GM18498 (cell line): Measurements from ENCODE around the gene SRPRB.

Experiments
- ATAC-seq: cut with Tn5 transposase; IDR thresholded peaks from one replicate; pipeline ENCODE4 v1.9.1; 2021; ENCODE audit warnings: mild to moderate bottlenecking, moderate library complexity; ENCODE audit not compliant: unreplicated experiment

The SRPRB gene

DNA sequence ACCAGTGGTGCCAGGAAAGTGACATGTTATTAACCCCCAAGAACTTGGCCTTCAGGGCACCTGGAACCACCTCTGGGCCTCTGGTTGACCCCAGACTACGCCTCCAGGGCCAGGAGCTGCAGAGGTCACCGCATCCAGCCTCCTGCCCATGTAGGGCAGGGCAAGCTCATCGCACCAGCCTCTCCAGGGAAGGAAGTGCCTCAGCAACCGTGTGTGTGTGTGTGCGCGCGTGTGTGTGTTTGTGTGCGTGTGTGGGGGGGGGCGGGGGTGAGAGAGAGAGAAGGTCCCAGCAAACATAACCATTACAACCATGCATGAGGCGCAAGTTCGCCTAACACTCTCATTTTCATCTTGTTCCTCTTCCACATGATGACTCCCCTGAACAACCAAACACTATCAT is 58.3 kb downstream of the SRPRB start:
- ATAC-seq, result no peak

DNA sequence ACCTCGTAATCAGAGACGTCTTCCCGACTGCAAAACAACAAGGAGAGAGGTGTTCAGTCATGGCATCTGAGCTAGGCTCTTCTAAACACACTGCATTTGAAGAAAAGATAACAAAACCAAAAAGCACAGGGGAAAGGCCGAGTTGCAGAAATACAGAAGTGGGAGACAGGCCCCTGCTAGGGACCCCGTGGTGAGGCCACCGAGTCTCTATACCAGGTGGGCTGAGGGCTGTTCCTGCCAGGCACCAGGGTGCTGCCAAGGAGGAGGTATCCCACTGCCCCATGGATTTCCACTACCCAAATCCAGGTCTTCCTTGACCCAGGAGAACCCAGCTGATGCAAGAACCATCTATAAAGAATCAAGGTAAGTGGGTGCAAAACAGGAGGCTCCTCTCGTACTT is 59.0 kb downstream of the SRPRB start:
- no peak for ATAC-seq

DNA sequence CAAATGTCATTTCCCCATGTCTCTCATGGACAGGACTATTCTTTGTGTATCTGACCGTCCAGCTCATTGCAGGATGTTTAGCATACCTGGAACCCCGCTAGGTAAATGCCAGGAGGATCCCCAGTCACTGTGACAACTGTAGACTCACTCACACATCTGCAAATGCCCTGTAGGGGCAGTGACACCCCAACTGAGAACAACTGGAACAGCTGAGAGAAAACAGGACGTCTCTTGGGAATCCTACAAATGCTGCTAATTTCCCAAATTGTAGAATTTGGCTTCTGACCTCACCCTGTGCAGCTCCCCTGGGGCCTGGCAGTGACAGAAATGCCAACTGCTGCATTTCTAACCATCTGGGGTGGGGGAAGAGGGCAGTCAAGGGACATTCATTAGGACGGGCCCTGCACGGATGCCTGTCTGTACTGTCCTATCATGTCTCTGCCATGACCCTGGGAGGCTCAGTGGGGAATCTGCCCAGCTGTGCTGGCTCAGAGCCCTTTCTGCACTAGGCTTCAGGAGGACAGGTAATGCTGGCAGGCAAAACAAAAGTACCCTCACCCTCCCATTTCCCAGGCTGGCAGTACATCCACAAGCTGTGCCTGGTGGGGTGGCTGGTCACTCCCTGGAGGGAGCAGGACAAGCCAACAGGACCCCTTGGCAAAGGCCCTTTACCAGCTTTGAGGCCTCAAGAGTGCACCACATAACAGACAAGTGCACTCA is 59.7 kb downstream of the SRPRB start:
- no peak for ATAC-seq

DNA sequence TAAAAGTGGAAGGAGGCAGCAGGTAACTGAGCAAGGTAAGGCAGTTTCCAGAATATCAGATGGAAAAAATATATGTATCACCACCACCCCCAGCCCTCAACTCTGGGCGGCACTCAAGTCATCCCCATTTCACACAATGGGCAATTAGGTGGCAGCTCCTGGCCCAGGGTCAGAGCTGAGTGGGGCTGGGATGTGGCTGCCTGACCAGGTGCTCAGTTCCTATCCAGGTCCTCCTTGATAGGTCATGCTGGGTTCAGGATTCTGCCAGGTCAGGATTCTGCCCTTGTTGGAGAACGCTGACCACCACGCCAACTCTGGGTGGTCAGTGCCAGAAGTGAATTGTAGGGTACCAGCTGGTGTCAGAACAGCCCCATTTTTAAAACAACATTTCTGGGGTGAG is 60.5 kb downstream of the SRPRB start:
- ATAC-seq, result no peak

DNA sequence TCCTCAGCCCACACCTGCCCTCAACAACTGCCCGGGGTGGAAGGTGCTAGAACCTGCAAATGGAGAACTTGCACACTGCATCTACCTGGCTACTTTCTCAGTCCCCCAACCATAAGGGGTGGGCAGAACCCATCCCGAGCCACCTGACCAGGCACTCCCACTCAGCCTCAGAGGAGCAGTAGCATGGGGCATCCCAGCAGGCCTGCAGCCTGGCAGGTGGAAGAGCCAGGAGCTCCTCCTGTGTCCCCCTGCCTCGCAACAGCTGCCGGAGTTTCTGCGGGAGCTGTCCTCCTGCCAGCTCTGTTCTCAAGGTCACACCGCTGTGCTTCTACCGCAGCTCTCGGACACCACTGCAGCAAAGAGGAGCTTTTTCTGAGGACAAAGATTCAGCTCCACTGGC is 62.6 kb downstream of the SRPRB start:
- no peak for ATAC-seq

DNA sequence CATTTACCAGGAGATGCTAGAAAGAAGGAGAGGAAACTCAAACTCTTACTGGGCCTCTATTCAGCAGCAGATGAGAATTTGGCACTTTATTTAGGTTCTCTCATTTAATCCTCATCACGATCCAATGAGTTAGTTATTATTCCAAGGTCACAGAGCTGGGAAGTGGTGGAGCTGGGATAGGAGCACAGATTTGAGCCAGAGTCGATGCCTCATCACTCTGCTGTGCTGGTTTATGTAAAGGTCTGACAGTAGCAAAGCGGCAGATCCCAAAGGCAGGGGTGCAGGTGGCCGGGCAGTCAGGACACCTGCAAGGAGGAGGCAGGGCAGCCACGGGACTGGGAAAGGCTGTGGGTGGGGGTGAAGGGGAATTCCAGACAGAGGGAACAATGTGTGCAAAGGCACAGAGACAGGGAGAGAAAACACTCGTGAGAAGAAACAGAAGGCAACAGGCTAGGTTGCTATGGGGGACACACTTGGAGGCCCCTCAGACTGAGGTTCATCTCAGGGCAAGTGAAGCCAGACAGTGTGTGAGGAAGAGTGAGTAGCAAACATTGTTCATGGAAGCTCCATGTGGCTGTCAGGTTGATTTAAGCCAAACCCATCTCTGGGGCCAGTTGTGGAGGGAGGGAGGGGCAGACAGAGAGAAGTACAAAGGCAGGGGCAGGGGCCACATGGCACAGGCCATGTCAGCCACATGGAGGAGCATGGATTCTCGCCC is 63.3 kb downstream of the SRPRB start:
- ATAC-seq, result no peak

DNA sequence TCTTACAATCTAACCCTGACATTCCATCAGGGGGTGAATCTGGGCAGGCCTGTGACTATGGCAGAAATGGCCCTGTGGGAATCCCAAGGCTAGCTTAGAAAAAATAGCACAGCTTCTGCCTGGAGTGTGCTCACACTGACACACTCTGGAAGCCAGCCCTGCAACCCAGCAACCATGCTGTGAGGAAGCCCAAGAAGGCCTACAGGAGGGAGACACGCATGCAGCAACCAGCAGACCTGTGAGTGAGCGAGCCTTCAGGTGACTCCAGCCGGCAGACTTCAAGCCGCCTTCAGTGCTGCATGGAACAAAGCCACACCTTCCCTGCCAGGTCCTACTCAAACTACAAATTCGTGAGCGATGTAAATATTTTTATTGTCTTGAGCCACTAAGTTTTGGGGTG is 64.0 kb downstream of the SRPRB start:
- no peak for ATAC-seq

DNA sequence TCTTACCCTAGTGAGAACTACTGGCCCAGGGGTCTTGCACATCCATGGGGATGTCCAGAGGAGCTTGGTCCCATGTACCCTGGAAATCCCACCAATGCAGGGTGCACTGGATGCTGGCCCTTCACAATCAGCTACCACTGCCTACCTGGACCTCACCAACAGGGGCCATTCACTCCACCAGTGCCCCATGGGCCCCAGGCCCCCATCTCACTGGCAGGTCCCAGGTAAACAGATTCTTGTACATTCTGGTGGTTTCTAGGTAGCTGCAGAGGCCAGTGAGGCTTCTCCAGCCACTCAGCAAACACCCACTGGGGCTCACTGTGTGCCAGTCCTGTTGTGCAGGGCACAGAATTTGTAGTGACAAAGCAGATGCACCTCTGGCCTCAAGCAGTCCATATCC is 65.2 kb downstream of the SRPRB start:
- ATAC-seq, result no peak
